ENCODE data around the gene CD58. TPM values are rescaled to one million over a fixed set of nuclear protein-coding genes. Genes with fewer than 3 reads are reported as not detected.
"Not testable (repeated sequence)": the region's sequence is repeated elsewhere in the genome, so short reads cannot be mapped to it uniquely, and the experiment has no call there.

The CD58 gene
- total and polyA plus RNA-seq, 12 donors, result 6.3 to 43.6 (median 12.5) TPM

DNA sequence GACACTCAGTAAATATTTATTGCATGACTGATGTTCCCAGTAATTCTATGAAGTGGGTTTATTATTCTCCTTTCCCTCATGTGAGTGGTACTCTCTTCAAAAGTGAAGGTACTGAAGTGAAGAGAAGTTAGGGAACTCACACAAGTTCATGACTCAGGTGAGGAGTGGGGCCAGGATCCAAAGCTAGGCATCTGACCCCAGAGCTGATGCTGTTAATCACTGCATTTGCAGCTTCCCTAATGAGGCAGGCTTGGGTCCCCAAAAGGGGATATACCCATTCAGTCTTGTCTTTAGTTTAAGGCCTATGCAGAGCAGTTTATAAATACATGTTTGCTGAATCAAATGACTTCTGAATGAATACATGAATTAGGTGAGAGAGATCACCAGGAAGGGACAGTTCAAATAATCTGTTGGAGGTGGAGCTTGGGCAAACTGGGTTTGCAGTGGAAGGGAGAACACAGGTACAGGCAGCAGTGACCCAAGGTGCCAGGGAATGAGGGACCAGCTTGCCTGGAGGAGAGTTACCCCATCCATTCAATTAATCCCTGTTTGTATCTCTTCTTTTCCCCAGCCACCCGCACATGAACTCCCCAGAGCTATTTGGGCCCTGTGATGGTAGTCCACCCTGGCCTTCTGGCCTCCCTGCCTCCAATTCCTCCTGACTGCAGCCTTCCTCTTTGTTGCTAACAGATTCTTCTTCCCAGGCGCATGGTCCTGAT lies 2.0 kb downstream of the CD58 start:
- H3K9me3 ChIP-seq (replicated peaks in 1 of 3), result no peaks in the 10 kb centered on the region
- H3K36me3 ChIP-seq (replicated peaks in 1 of 2), result no peaks in the 10 kb centered on the region
- peaks cover 8 to 13% of the 10 kb centered on the region in 2 donors for H3K4me1 ChIP-seq (replicated peaks in 1 of 2)
- H3K27ac ChIP-seq, result no peak overlapping the region
- 88 to 98% (median 96%) methylated on average over 2 of the region's 2 CpGs for WGBS, 4 donors
- intact Hi-C loops (cut with DNase I), result no loop called here
- no peaks in the 10 kb centered on the region for H3K27me3 ChIP-seq
- no peak overlapping the region for H3K4me3 ChIP-seq
- TF ChIP-seq, protein P1, sequence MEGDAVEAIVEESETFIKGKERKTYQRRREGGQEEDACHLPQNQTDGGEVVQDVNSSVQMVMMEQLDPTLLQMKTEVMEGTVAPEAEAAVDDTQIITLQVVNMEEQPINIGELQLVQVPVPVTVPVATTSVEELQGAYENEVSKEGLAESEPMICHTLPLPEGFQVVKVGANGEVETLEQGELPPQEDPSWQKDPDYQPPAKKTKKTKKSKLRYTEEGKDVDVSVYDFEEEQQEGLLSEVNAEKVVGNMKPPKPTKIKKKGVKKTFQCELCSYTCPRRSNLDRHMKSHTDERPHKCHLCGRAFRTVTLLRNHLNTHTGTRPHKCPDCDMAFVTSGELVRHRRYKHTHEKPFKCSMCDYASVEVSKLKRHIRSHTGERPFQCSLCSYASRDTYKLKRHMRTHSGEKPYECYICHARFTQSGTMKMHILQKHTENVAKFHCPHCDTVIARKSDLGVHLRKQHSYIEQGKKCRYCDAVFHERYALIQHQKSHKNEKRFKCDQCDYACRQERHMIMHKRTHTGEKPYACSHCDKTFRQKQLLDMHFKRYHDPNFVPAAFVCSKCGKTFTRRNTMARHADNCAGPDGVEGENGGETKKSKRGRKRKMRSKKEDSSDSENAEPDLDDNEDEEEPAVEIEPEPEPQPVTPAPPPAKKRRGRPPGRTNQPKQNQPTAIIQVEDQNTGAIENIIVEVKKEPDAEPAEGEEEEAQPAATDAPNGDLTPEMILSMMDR (IDR thresholded peaks at IDR 0.05), result no peak
- TF ChIP-seq POLR2A (IDR thresholded peaks at IDR 0.05), result no peak
- DNase-seq, result no peak

DNA sequence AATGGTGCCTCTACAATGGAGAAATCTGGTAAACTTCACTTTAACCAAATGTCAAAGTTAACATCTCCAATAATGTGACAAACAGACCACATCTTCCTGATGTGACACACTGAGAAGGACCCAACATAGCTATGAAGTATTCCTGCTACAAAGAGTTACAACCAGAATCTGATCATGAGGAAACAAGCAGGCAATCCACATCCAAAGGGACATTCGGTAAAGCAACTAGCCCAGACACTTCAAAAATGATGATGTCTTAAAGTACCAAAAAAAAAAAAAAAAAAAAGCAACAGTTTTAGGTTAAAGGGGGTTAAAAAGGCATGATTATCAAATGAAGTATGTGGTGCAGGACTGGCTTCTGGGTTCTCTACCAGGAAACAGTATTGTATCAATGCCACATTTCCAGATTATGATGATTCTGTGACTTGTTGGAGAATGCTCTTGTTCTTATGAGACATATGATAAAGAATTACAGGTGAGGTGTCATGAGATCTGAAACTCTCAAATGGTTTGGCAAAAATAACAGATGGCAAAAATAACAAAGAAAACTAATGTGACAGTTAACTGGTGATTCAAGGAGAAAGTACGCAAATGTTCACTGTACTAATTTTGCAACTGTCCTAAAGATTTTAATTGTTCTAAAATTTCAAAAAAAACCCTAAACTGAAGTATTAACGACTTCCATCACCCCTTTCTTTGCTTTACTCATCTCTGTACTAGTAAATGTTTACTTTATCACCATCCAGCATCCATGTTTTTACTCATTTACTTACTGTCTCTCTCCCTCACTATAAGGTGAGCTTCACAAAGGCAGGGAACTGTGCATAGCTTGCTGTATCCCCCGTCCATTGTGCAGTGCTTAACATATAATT lies 2.8 kb downstream of the CD58 start:
- Histone ChIP-seq H3K9me3 (replicated peaks in 1 of 3) (no peaks in the 10 kb centered on the region), H3K4me3 (no peak overlapping the region), H3K36me3 (replicated peaks in 1 of 2) (no peaks in the 10 kb centered on the region), H3K4me1 (replicated peaks in 1 of 2) (peaks cover 8 to 13% of the 10 kb centered on the region in 2 donors), H3K27me3 (no peaks in the 10 kb centered on the region), H3K27ac (no peak overlapping the region)
- no peak for DNase-seq
- intact Hi-C loops (cut with DNase I), result no loop called here
- TF ChIP-seq, protein P1 (IDR thresholded peaks at IDR 0.05), result no peak
- WGBS, 4 donors, result 81 to 91% (median 86%) methylated on average over 4 of the region's 4 CpGs

DNA sequence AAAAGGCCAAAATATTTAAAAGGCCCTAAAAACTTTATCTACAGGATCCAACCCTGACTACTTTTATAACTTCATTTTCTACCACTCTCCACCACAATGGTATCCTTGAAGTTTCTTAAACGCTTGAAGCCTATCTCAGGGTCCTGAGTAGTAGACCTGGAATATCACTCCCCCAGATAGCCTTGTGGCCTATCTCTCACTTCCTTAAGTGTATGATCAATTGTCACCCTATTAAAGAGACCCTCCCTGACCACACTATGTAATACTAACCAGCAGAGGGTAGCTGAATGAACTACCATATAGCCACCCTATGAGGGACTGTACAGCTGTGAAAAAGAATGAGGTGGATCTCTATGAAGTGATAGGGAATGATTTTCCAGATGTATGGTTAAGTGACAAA lies 5.6 kb downstream of the CD58 start:
- TF ChIP-seq, protein P1 (IDR thresholded peaks at IDR 0.05), result no peak
- no peak for TF ChIP-seq POLR2A (IDR thresholded peaks at IDR 0.05)
- Histone ChIP-seq H3K27me3 (no peaks in the 10 kb centered on the region), H3K36me3 (replicated peaks in 1 of 2) (no peaks in the 10 kb centered on the region), H3K4me1 (replicated peaks in 1 of 2) (peaks cover 8 to 9% of the 10 kb centered on the region in 2 donors), H3K27ac (no peak overlapping the region), H3K9me3 (replicated peaks in 1 of 3) (no peaks in the 10 kb centered on the region), H3K4me3 (no peak overlapping the region)
- intact Hi-C loops (cut with DNase I), result no loop called here
- DNase-seq, result no peak
- WGBS, 4 donors, result 53 to 78% (median 62%) methylated on average over 1 of the region's 1 CpG

DNA sequence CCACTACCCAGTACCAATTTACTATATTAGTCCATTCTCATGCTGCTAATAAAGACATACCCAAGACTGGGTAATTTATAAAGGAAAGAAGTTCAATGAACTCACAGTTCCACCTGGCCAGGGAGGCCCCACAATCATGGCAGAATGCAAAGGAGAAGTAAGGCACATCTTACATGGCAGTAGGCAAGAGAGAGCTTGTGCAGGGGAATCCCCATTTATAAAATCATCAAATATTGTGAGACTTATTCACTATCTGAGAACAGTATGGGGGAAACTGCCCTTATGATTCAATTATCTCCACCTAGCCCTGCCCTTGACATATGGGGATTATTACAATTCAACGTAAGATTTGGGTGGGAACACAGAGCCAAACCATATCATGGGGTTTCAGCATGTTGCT lies 6.4 kb downstream of the CD58 start:
- Histone ChIP-seq H3K4me1 (replicated peaks in 1 of 2) (peaks cover 8 to 9% of the 10 kb centered on the region in 2 donors), H3K4me3 (no peak overlapping the region), H3K27me3 (no peaks in the 10 kb centered on the region), H3K36me3 (replicated peaks in 1 of 2) (no peaks in the 10 kb centered on the region), H3K27ac (no peak overlapping the region), H3K9me3 (replicated peaks in 1 of 3) (no peaks in the 10 kb centered on the region)
- 87 to 100% (median 94%) methylated on average over 1 of the region's 1 CpG for WGBS, 4 donors
- intact Hi-C loops (cut with DNase I), result no loop called here
- DNase-seq, result no peak
- TF ChIP-seq, protein P1 (IDR thresholded peaks at IDR 0.05), result no peak
- no peak for TF ChIP-seq POLR2A (IDR thresholded peaks at IDR 0.05)

DNA sequence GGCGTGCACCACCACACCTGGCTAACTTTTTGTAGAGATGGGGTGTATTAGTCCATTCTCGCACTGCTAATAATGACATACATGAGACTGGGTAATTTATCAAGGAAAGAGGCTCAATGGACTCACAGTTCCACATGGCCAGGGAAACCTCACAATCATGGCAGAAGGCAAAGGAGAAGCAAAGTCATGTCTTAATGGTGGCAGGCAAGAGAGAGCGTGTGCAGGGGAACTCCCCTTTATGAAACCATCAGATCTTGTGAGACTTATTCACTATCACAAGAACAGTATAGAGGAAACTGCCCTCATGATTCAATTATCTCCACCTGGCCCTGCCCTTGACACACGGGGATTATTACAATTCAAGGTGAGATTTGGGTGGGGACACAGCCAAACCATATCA lies 8.4 kb downstream of the CD58 start:
- H3K4me1 ChIP-seq (replicated peaks in 1 of 2); intact Hi-C loops (cut with DNase I); H3K36me3 ChIP-seq (replicated peaks in 1 of 2); H3K9me3 ChIP-seq (replicated peaks in 1 of 3); H3K4me3 ChIP-seq; H3K27ac ChIP-seq; H3K27me3 ChIP-seq; DNase-seq: not testable (repeated sequence)
- 86 to 93% (median 88%) methylated on average over 4 of the region's 4 CpGs for WGBS, 4 donors

Measured in adrenal gland (tissue), 12 donors.